HepG2 (cell line): ENCODE results near the gene IL32. TPM values are rescaled to one million over a fixed set of nuclear protein-coding genes. Genes with fewer than 3 reads are reported as not detected.
A peak's percentile ranks its signal among the peaks of the same experiment; 100 is the strongest.

Source experiments
- ATAC-seq: fragments of 200-7000 bp; cut with Tn5 transposase; 3 replicates; pipeline ENCODE4 v1.9.1; 2020; ENCODE audit warnings: mild to moderate bottlenecking, moderate library complexity
- BruUV-seq: library from RNA; stranded (reverse); fragments of 400-500 nt; replicated peaks from 2 replicates; lab custom pipeline; 2021; lab: Mats Ljungman, UMichigan
- CTCF ChIA-PET: fragments of 300-600 bp; formaldehyde crosslinking; extraction: SDS; loops from one replicate; lab custom pipeline; 2021; ENCODE audit warnings: low total read pairs, inconsistent platforms, low intra/inter-chr PET ratio; lab: Yijun Ruan, JAX
- POLR2A ChIA-PET: fragments of 350-600 bp; sonication (Branson Sonifier 250); formaldehyde crosslinking; loops from one replicate; lab custom pipeline; 2020; ENCODE audit warnings: antibody characterized with exemption, inconsistent platforms; lab: Yijun Ruan, JAX
- DNase-seq: peaks from one replicate; pipeline ENCODE4 v3.0.0-alpha.2; 2015; ENCODE audit warnings: low spot score
- FAIRE-seq: peaks from 3 replicates; lab custom pipeline; 2011; peaks lifted over from hg19 to GRCh38; lab: Jason Lieb, UNC
- H2AFZ ChIP-seq: one replicate; pipeline ENCODE4 v1.6.1; 2011; ENCODE audit warnings: low read length, inconsistent platforms
- H3K27ac ChIP-seq: fragments of 300-600 bp; 3 replicates; pipeline ENCODE4 v1.8.0; 2011; ENCODE audit warnings: mixed run types, mild to moderate bottlenecking, mixed read lengths, low read length, inconsistent platforms; ENCODE audit not compliant: insufficient read depth; ENCODE audit errors: extremely low read length
- H3K27me3 ChIP-seq, 2 experiments: fragments of 200-600 bp in 1 of 2; 2 replicates in 1 of 2; 3 replicates in 1 of 2; pipeline versions ENCODE4 v1.6.0 to v1.8.0; 2011; ENCODE audit warnings: low read length in 2 of 2, mild to moderate bottlenecking in 2 of 2, moderate library complexity in 2 of 2, inconsistent platforms in 1 of 2; ENCODE audit not compliant: insufficient read depth in 2 of 2, control insufficient read depth in 1 of 2
- H3K36me3 ChIP-seq, 2 experiments: fragments of 200-600 bp in 1 of 2; replicated peaks in 1 of 2; 2 replicates in 1 of 2; 3 replicates in 1 of 2; pipeline versions ENCODE4 v1.5.1 to v1.8.0; 2011; ENCODE audit warnings: low read length in 2 of 2, inconsistent platforms in 1 of 2; ENCODE audit not compliant: insufficient read depth in 2 of 2, control insufficient read depth in 1 of 2
- H3K4me1 ChIP-seq: 2 replicates; pipeline ENCODE4 v1.5.1; 2012; ENCODE audit warnings: low read length, inconsistent platforms; ENCODE audit not compliant: insufficient read depth
- H3K4me2 ChIP-seq: 2 replicates; pipeline ENCODE4 v1.6.0; 2011; ENCODE audit warnings: low read depth, low read length, inconsistent platforms
- H3K4me3 ChIP-seq, 3 experiments: fragments of 200-600 bp in 1 of 3; sonication (generic), shearing (Covaris generic) in 1 of 3; replicated peaks in 1 of 3; 2 replicates each; pipeline ENCODE4 v1.5.1; 2011 to 2016; ENCODE audit warnings: low read length in 3 of 3, inconsistent platforms in 2 of 3, low read depth in 2 of 3, mild to moderate bottlenecking in 2 of 3, control low read depth in 1 of 3, mixed read lengths in 1 of 3; ENCODE audit not compliant: insufficient read depth in 1 of 3
- H3K79me2 ChIP-seq: one replicate; pipeline ENCODE4 v1.6.1; 2011; ENCODE audit warnings: low read length, inconsistent platforms; ENCODE audit not compliant: insufficient read depth
- H3K9ac ChIP-seq: 2 replicates; pipeline ENCODE4 v1.6.0; 2011; ENCODE audit warnings: mild to moderate bottlenecking, low read depth, low read length, inconsistent platforms; ENCODE audit not compliant: insufficient read depth
- H3K9me3 ChIP-seq: 2 replicates; pipeline ENCODE4 v1.5.1; 2012; ENCODE audit warnings: mild to moderate bottlenecking, low read length
- H4K20me1 ChIP-seq: 2 replicates; pipeline ENCODE4 v1.6.0; 2011; ENCODE audit warnings: inconsistent platforms, mild to moderate bottlenecking, low read length, moderate library complexity; ENCODE audit not compliant: insufficient read depth
- CBFB ChIP-seq: sonication (generic); formaldehyde crosslinking; IDR thresholded peaks from 2 replicates; pipeline ENCODE4 v1.4.0; 2020; ENCODE audit warnings: missing genetic modification reagents
- ELF1 ChIP-seq: sonication (generic); formaldehyde crosslinking; IDR thresholded peaks from 2 replicates; pipeline ENCODE4 v1.4.0; 2020; ENCODE audit warnings: missing genetic modification reagents
- EP300 ChIP-seq, 3 experiments: sonication (generic) in 1 of 3; formaldehyde crosslinking in 1 of 3; IDR thresholded peaks; 2 replicates each; pipeline versions ENCODE4 v1.5.1 to v1.6.1; 2011 to 2020; ENCODE audit warnings: low read depth in 2 of 3, low read length in 2 of 3, borderline replicate concordance in 1 of 3, improper control_type of control experiment in 1 of 3, mild to moderate bottlenecking in 1 of 3, missing genetic modification reagents in 1 of 3, moderate library complexity in 1 of 3
- GATA4 ChIP-seq: sonication (generic); IDR thresholded peaks from 2 replicates; pipeline ENCODE4 v1.6.1; 2016; ENCODE audit warnings: antibody characterized with exemption, low read depth, borderline replicate concordance
- KAT2B ChIP-seq: fragments of 150-350 bp; IDR thresholded peaks from 2 replicates; pipeline ENCODE4 v1.6.1; 2014; ENCODE audit warnings: low read depth, low read length, borderline replicate concordance
- MED1 ChIP-seq: sonication (generic); formaldehyde crosslinking; IDR thresholded peaks from 2 replicates; pipeline ENCODE4 v1.4.0; 2020; ENCODE audit warnings: missing genetic modification reagents
- MNT ChIP-seq: fragments of 450-650 bp; IDR thresholded peaks from 2 replicates; pipeline ENCODE4 v1.6.1; 2016
- PAF1 ChIP-seq: IDR thresholded peaks from 2 replicates; pipeline ENCODE4 v1.6.1; 2016; ENCODE audit warnings: missing genetic modification reagents, missing compliant biosample characterization
- POGZ ChIP-seq: sonication (generic); formaldehyde crosslinking; IDR thresholded peaks from 2 replicates; pipeline ENCODE4 v1.4.0; 2020; ENCODE audit warnings: mild to moderate bottlenecking, missing genetic modification reagents
- PPARG ChIP-seq: conservative IDR thresholded peaks from 2 replicates; pipeline ENCODE4 v1.6.1; 2016; ENCODE audit warnings: missing biosample characterization, missing genetic modification reagents
- RELA ChIP-seq: sonication (generic); formaldehyde crosslinking; IDR thresholded peaks from 2 replicates; pipeline ENCODE4 v1.4.0; 2020; ENCODE audit warnings: missing genetic modification reagents
- REXO4 ChIP-seq: sonication (generic); formaldehyde crosslinking; IDR thresholded peaks from 2 replicates; pipeline ENCODE4 v1.8.0; 2022; ENCODE audit warnings: missing genetic modification reagents, mild to moderate bottlenecking, borderline replicate concordance
- TBX2 ChIP-seq: sonication (generic); formaldehyde crosslinking; IDR thresholded peaks from 2 replicates; pipeline ENCODE4 v1.5.0; 2020; ENCODE audit warnings: missing genetic modification reagents, mild to moderate bottlenecking, borderline replicate concordance
- ZBTB21 ChIP-seq: sonication (generic); formaldehyde crosslinking; IDR thresholded peaks from 2 replicates; pipeline ENCODE4 v1.4.0; 2020; ENCODE audit warnings: missing genetic modification reagents
- ZFX ChIP-seq: sonication (generic); formaldehyde crosslinking; IDR thresholded peaks from 2 replicates; pipeline ENCODE4 v1.4.0; 2020; ENCODE audit warnings: mild to moderate bottlenecking, low read depth, missing genetic modification reagents, moderate library complexity
- WGBS: methylation state at CpG from one replicate; pipeline ENCODE4 v1.1.6; 2017; ENCODE audit warnings: low lambda C conversion rate; 5-methylcytosine and 5-hydroxymethylcytosine counted together
- in situ Hi-C: cut with HindIII; loops from 2 replicates; pipeline ENCODE4 v1.10.0; 2017; ENCODE audit warnings: low pct_unique_long_range_greater_than_20kb; ENCODE audit not compliant: extremely low pct_ligation_motif_present
- intact Hi-C: fragments of 100-400 bp; cut with micrococcal nuclease; formaldehyde crosslinking; loops from one replicate; pipeline ENCODE4 v1.10.0; 2022; ENCODE audit not compliant: unreplicated experiment
- polyA plus RNA-seq, 8 experiments: library from polyadenylated mRNA; depleted of rRNA in 3 of 8; stranded (reverse) in 7 of 8; unstranded in 1 of 8; fragments of >200 nt; fragmentation: Illumina TruSeq in 4 of 8; extraction: Trizol in 4 of 8; gene quantifications; 2 replicates each; pipeline versions ENCODE4 v1.2.1 to v1.2.3, GENCODE V29; 2011 to 2016; ENCODE audit warnings: low read depth in 4 of 8, missing spikeins in 1 of 8, mixed read lengths in 1 of 8; ENCODE audit not compliant: insufficient read depth in 1 of 8
- total RNA-seq, 5 experiments: library from RNA; depleted of rRNA; stranded (reverse); fragments of >200 nt; fragmentation: Illumina TruSeq; extraction: Trizol; gene quantifications; 2 replicates each; pipeline ENCODE4 v1.2.3, GENCODE V29; 2016; ENCODE audit warnings: low read depth in 1 of 5

IL32 gene
- total and polyA plus RNA-seq, 2 of the 13 experiments (the other 11 are each of a cell fraction or from before 2014, with no cell fraction given), result 115 to 165 TPM

- Histone ChIP-seq H3K36me3 (no peaks in the 10 kb centered on the region), H3K9ac (no peak overlapping the region), H2AFZ (no peak overlapping the region), H3K4me2 (no peak overlapping the region), H3K27ac (no peak overlapping the region), H3K27me3 (peaks cover under 1 to 2% of the 10 kb centered on the region in 2 experiments; a peak in 1 of 5 replicates), H4K20me1 (no peaks in the 10 kb centered on the region), H3K4me1 (peaks cover 46% of the 10 kb centered on the region), H3K9me3 (no peaks in the 10 kb centered on the region), H3K4me3 (no peak overlapping the region), H3K79me2 (no peaks in the 10 kb centered on the region)
- FAIRE-seq, result no peak
- POLR2A ChIA-PET, result interaction anchor here (1.1 to 3.0 kb wide), 2 partner anchors 20 to 26 kb away, joined by 3 to 38 read pairs; partner anchors contain the start of gene IL32
- no peak for TF ChIP-seq GATA4
- no peak for TF ChIP-seq ZFX (CRISPR knock-in tag)
- TF ChIP-seq RELA (CRISPR knock-in tag), result no peak
- TF ChIP-seq KAT2B, result no peak
- intact Hi-C loops (no loop called here), in situ Hi-C loops (no loop called here)
- BruUV-seq, result no TSS peak
- ATAC-seq, result no peak
- no peak for DNase-seq
- 79% methylated on average over 7 of the region's 7 CpGs for WGBS
- CTCF ChIA-PET, result no interaction called here
Measured at GRCh38 chr16:3084969-3085670, 19.7 kb downstream of the IL32 start.

- POLR2A ChIA-PET, result interaction anchor here (1.1 to 3.0 kb wide), 8 partner anchors 13 to 58 kb away, joined by 3 to 38 read pairs (median 10); partner anchors contain the start of genes IL32, ZNF213 and ZSCAN10
- Histone ChIP-seq H3K4me1 (peaks cover 46% of the 10 kb centered on the region), H2AFZ (no peak overlapping the region), H4K20me1 (no peaks in the 10 kb centered on the region), H3K36me3 (no peaks in the 10 kb centered on the region), H3K4me2 (peak overlapping the region; percentile 93), H3K9me3 (no peaks in the 10 kb centered on the region), H3K27ac (peak overlapping the region; percentile 59), H3K27me3 (no peaks in the 10 kb centered on the region), H3K9ac (peak overlapping the region; percentile 72), H3K4me3 (peak overlapping the region; percentile 51 to 79 (median 63); a peak in 5 of 6 replicates), H3K79me2 (no peaks in the 10 kb centered on the region)
- intact Hi-C loops, result no loop called here
- FAIRE-seq (peak; percentile 37), DNase-seq (no peak), ATAC-seq (peak; percentile 12; the same call in 1 of the 3 replicates)
- BruUV-seq, result TSS peak; percentile 66
- in situ Hi-C loops, result no loop called here
- WGBS, result 62% methylated on average over 14 of the region's 17 CpGs
- CTCF ChIA-PET, result interaction anchor here (0.8 to 1.7 kb wide), 2 partner anchors 14 to 26 kb away, joined by 3 to 4 read pairs; no protein-coding TSS in a partner anchor
- TF ChIP-seq EP300 (IDR thresholded peaks at IDR 0.05; ENCODE audit: low read depth in 2 of 2, low read length in 2 of 2) (0 out of 4 replicates have a peak, but pooled peaks of 1 of the 2 experiments have one; percentile 23), EP300 (CRISPR knock-in tag; IDR thresholded peaks at IDR 0.05; ENCODE audit: borderline replicate concordance) (no peak), CBFB (CRISPR knock-in tag) (no peak), MED1 (CRISPR knock-in tag) (peak; percentile 69; the same call in 1 of the 2 replicates), POGZ (CRISPR knock-in tag) (0 out of 2 replicates have a peak, but pooled peaks have one; percentile 12), ZBTB21 (CRISPR knock-in tag) (no peak), TBX2 (CRISPR knock-in tag) (peak; percentile 6; the same call in 1 of the 2 replicates), PPARG (CRISPR knock-in tag) (0 out of 2 replicates have a peak, but pooled peaks have one; percentile 11), MNT (peak; percentile 71), ELF1 (peak; percentile 66; the same call in 1 of the 2 replicates), PAF1 (CRISPR knock-in tag) (no peak), REXO4 (CRISPR knock-in tag) (no peak)
Measured at GRCh38 chr16:3085868-3086595, 20.6 kb downstream of the IL32 start.
